Endodermal cell (in vitro differentiated cells): Measurements from ENCODE around the gene FCN1. TPM values are rescaled to one million over a fixed set of nuclear protein-coding genes. Genes with fewer than 3 reads are reported as not detected.

Experiments
- DNase-seq: peaks from one replicate; pipeline ENCODE4 v3.0.0-alpha.2; 2017
- H3K27ac ChIP-seq: 2 replicates; pipeline ENCODE4 v1.5.1; 2013; ENCODE audit warnings: mild to moderate bottlenecking, low read depth, low read length, moderate library complexity
- H3K27me3 ChIP-seq: 2 replicates; pipeline ENCODE4 v1.6.1; 2013; ENCODE audit warnings: mild to moderate bottlenecking, low read length, moderate library complexity; ENCODE audit not compliant: insufficient read depth, control insufficient read depth, poor library complexity, severe bottlenecking
- H3K36me3 ChIP-seq: 2 replicates; pipeline ENCODE4 v1.7.0; 2013; ENCODE audit warnings: mild to moderate bottlenecking, low read length, moderate library complexity; ENCODE audit not compliant: control insufficient read depth, insufficient read depth
- H3K4me1 ChIP-seq: one replicate; pipeline ENCODE4 v1.7.0; 2013; ENCODE audit warnings: low read length; ENCODE audit not compliant: control insufficient read depth, insufficient read depth
- H3K4me3 ChIP-seq: 2 replicates; pipeline ENCODE4 v1.5.1; 2013; ENCODE audit warnings: mild to moderate bottlenecking, low read length, moderate library complexity
- H3K9ac ChIP-seq: 2 replicates; pipeline ENCODE4 v1.6.1; 2013; ENCODE audit warnings: mild to moderate bottlenecking, low read length, moderate library complexity; ENCODE audit not compliant: poor library complexity, severe bottlenecking; ENCODE audit errors: extremely low read depth
- H3K9me3 ChIP-seq: 2 replicates; pipeline ENCODE4 v1.6.1; 2013; ENCODE audit warnings: mild to moderate bottlenecking, low read length, moderate library complexity; ENCODE audit not compliant: control insufficient read depth
- H3K27ac Mint-ChIP-seq: 2 replicates; pipeline ENCODE4 v1.8.0; 2020; ENCODE audit warnings: mixed read lengths
- H3K27me3 Mint-ChIP-seq: 2 replicates; pipeline ENCODE4 v1.8.0; 2021; ENCODE audit warnings: mild to moderate bottlenecking, mixed read lengths; ENCODE audit not compliant: insufficient read depth
- H3K36me3 Mint-ChIP-seq: 2 replicates; pipeline ENCODE4 v1.8.0; 2020; ENCODE audit warnings: low read depth, mixed read lengths
- H3K4me1 Mint-ChIP-seq: 2 replicates; pipeline ENCODE4 v1.8.0; 2020; ENCODE audit warnings: mixed read lengths
- H3K4me3 Mint-ChIP-seq: 2 replicates; pipeline ENCODE4 v1.8.0; 2020; ENCODE audit warnings: mild to moderate bottlenecking, moderate library complexity, mixed read lengths
- H3K9me3 Mint-ChIP-seq: 2 replicates; pipeline ENCODE4 v1.8.0; 2020; ENCODE audit warnings: mild to moderate bottlenecking, mixed read lengths
- WGBS, 2 experiments: methylation state at CpG; one replicate each; pipeline versions ENCODE4 v1.1.5 to v1.1.7; 2013; ENCODE audit warnings: missing lambda C conversion rate in 2 of 2, mixed read lengths in 1 of 2; ENCODE audit not compliant: insufficient coverage in 1 of 2, insufficient read length in 1 of 2; 5-methylcytosine and 5-hydroxymethylcytosine counted together
- total RNA-seq, 2 donors: library from RNA; stranded (reverse); fragmentation: NEBNext Ultra II Directional in 1 of 2; extraction: Animal tissue kit (Norgen Biotek cat#: 25700) in 1 of 2; gene quantifications; 2 replicates in 1 of 2; 3 replicates in 1 of 2; pipeline ENCODE4 v1.2.1, GENCODE V29; 2021
- TF ChIP-seq, protein P1 (sequence below): fragments of 200-600 bp; sonication (generic); conservative IDR thresholded peaks from 2 replicates; pipeline ENCODE4 v1.5.0; 2021; ENCODE audit warnings: antibody characterized with exemption, mild to moderate bottlenecking

Gene FCN1
- total RNA-seq, 2 donors from 2014 or later, result not detected

DNA sequence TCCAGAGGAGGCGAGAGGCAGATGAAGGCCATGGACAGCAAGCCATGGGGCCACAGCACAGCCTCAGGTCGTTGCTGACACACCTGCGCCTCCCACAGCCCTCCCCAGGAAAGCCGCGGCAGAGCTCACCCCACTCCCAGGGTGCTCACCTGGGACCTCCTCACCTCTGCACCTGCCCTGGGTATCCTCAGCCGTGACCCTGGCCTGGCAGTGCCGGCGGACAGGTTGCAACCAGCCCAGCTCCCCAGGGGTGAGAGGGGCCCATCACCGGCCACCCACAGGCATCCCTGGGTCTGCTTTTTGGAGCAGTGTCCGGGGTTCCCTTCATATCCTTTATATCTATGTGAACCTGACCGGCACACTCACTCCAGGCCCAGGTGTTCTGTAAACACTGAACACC is 30.4 kb upstream of the FCN1 start:
- H3K9me3 Mint-ChIP-seq, result peaks cover 6% of the 10 kb centered on the region
- H3K27me3 Mint-ChIP-seq, result no peaks in the 10 kb centered on the region
- 90 to 92% methylated on average over 4 to 11 of the region's 11 CpGs for WGBS, 2 experiments
- Histone ChIP-seq H3K9me3 (peaks cover 6% of the 10 kb centered on the region), H3K4me3 (no peak overlapping the region), H3K36me3 (no peaks in the 10 kb centered on the region), H3K4me1 (peaks cover 6% of the 10 kb centered on the region), H3K9ac (no peak overlapping the region), H3K27ac (no peak overlapping the region), H3K27me3 (no peaks in the 10 kb centered on the region)
- no peak overlapping the region for H3K27ac Mint-ChIP-seq
- H3K4me1 Mint-ChIP-seq, result peaks cover 6% of the 10 kb centered on the region
- no peak for DNase-seq
- TF ChIP-seq, protein P1, sequence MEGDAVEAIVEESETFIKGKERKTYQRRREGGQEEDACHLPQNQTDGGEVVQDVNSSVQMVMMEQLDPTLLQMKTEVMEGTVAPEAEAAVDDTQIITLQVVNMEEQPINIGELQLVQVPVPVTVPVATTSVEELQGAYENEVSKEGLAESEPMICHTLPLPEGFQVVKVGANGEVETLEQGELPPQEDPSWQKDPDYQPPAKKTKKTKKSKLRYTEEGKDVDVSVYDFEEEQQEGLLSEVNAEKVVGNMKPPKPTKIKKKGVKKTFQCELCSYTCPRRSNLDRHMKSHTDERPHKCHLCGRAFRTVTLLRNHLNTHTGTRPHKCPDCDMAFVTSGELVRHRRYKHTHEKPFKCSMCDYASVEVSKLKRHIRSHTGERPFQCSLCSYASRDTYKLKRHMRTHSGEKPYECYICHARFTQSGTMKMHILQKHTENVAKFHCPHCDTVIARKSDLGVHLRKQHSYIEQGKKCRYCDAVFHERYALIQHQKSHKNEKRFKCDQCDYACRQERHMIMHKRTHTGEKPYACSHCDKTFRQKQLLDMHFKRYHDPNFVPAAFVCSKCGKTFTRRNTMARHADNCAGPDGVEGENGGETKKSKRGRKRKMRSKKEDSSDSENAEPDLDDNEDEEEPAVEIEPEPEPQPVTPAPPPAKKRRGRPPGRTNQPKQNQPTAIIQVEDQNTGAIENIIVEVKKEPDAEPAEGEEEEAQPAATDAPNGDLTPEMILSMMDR, result no peak
- no peak overlapping the region for H3K4me3 Mint-ChIP-seq
- no peaks in the 10 kb centered on the region for H3K36me3 Mint-ChIP-seq

DNA sequence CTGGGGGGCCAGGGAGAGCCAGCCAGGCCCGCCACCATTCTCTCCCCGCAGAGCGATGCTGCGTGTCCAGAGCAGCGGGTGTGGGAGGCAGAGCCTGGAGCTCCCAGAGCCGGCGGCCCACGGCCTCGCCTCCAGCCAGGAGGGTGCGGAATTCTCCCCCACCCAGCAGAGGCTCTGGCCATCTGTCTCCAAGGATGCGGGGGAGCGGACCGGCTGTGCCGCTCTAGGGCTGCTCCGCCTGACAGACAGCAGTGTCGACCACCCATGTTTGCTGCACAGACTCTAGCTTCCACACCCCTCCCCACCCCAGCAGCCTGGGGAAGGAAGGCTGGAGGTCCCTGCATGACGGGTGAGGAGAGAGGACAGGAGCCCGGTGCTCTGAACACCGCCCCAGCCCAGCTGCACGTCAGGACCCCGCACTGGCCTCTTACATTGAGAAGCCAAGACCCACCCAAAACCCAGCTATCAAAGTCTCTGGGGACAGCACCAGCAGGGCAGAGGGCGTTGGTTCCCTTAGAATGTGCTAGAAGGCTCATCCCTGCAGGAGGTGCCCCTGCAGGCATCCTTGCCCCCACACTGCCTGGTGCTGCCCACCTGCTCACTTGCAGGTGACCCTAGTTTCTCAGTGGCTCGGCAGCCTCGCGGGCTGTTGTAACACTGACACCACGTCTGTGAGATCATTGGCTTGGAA is 29.7 kb upstream of the FCN1 start:
- Mint-ChIP-seq H3K4me1 (peaks cover 6% of the 10 kb centered on the region), H3K36me3 (no peaks in the 10 kb centered on the region), H3K27ac (no peak overlapping the region), H3K9me3 (peaks cover 6% of the 10 kb centered on the region), H3K4me3 (no peak overlapping the region), H3K27me3 (no peaks in the 10 kb centered on the region)
- H3K9ac ChIP-seq, result no peak overlapping the region
- peaks cover 6% of the 10 kb centered on the region for H3K4me1 ChIP-seq
- H3K4me3 ChIP-seq, result no peak overlapping the region
- TF ChIP-seq, protein P1, result no peak
- no peak for DNase-seq
- WGBS, 2 experiments, result 79 to 88% methylated on average over 7 to 26 of the region's 26 CpGs
- H3K9me3 ChIP-seq, result peaks cover 6% of the 10 kb centered on the region
- H3K36me3 ChIP-seq, result no peaks in the 10 kb centered on the region
- no peak overlapping the region for H3K27ac ChIP-seq
- H3K27me3 ChIP-seq, result no peaks in the 10 kb centered on the region

DNA sequence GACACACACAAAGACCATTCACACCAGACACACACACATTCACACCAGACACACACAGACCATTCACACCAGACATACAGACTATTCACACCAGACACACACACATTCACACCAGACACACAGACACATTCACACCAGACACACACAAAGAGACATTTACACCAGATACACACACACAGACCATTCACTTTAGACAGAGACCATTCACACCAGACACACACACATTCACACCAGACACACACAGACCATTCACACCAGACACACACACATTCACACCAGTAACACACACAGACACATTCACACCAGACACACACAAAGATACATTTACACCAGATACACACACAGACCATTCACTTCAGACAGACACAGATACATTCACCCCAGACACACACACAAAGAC is 29.0 kb upstream of the FCN1 start:
- no peak for DNase-seq
- TF ChIP-seq, protein P1, result no peak
- H3K9me3 Mint-ChIP-seq, result no peaks in the 10 kb centered on the region

More for the DNA sequence above, 29.0 kb upstream of the FCN1 start:
- no peaks in the 10 kb centered on the region for H3K9me3 ChIP-seq
- Mint-ChIP-seq H3K4me1 (peaks cover 6% of the 10 kb centered on the region), H3K4me3 (no peak overlapping the region), H3K36me3 (no peaks in the 10 kb centered on the region), H3K27me3 (no peaks in the 10 kb centered on the region), H3K27ac (no peak overlapping the region)
- no peak overlapping the region for H3K9ac ChIP-seq
- no peaks in the 10 kb centered on the region for H3K36me3 ChIP-seq
- no peaks in the 10 kb centered on the region for H3K27me3 ChIP-seq
- H3K4me3 ChIP-seq, result no peak overlapping the region
- no peak overlapping the region for H3K27ac ChIP-seq
- H3K4me1 ChIP-seq, result peaks cover 6% of the 10 kb centered on the region
